Hematopoietic multipotent progenitor cell treated with erythropoietin and hydrocortisone succinate and interleukin-3 and kit ligand, for 6 days (in vitro differentiated cells): ENCODE measurements around the gene DDX11.
"Not testable (repeated sequence)": the region's sequence is repeated elsewhere in the genome, so short reads cannot be mapped to it uniquely, and the experiment has no call there.

Experiments used
- DNase-seq: peaks from one replicate; pipeline ENCODE4 v3.0.0-alpha.2; 2015

DDX11 gene

GRCh38 chr12:31127209-31127848 lies 53.7 kb downstream of the DDX11 start:
- DNase-seq: not testable (repeated sequence)

- not testable (repeated sequence) for DNase-seq
Observed at GRCh38 chr12:31136581-31136980, 62.9 kb downstream of the DDX11 start.

GRCh38 chr12:31144768-31145167 lies 71.1 kb downstream of the DDX11 start:
- DNase-seq: not testable (repeated sequence)

- not testable (repeated sequence) for DNase-seq
Observed at GRCh38 chr12:31145296-31145695, 71.6 kb downstream of the DDX11 start.

GRCh38 chr12:31147415-31147814 lies 73.8 kb downstream of the DDX11 start:
- DNase-seq: not testable (repeated sequence)

GRCh38 chr12:31150766-31151165 lies 77.1 kb downstream of the DDX11 start:
- not testable (repeated sequence) for DNase-seq
